HL-60 (cell line): Measurements from ENCODE around the gene SNORC.

Experiments
- GABPA ChIP-seq: IDR thresholded peaks from 2 replicates; pipeline ENCODE4 v1.6.1; 2012; ENCODE audit warnings: low read depth
- POLR2AphosphoS5 ChIP-seq: IDR thresholded peaks from 2 replicates; pipeline ENCODE4 v1.6.1; 2012; ENCODE audit warnings: low read depth
- SPI1 ChIP-seq: IDR thresholded peaks from 2 replicates; pipeline ENCODE4 v1.6.1; 2012; ENCODE audit warnings: low read depth, mild to moderate bottlenecking, borderline replicate concordance
- TF ChIP-seq, protein P1 (sequence below): IDR thresholded peaks from 2 replicates; pipeline ENCODE4 v1.6.1; 2012; ENCODE audit warnings: low read depth; ENCODE audit not compliant: insufficient replicate concordance
- TF ChIP-seq, protein P2 (sequence below): IDR thresholded peaks from one replicate; pipeline ENCODE4 v1.5.1; 2011; ENCODE audit warnings: low read length, control low read depth, inconsistent platforms; ENCODE audit not compliant: insufficient read depth

DNA sequence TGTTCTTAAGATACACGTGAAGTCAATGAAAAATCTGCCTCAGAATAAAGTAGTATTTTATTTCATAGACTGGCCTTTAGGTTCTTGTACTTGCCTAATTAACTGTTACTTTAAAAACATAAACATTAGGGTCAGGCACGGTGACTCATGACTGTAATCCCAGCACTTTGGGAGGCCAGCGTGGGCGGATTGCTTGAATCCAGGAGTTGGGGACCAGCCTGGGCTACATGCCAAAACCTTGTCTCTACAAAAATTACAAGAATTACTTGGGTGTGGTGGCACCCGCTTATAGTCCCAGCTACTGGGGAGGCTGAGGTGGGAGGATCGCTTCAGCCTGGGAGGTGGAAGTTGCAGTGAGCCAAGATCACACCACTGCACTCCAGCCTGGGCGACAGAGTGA lies 16.0 kb upstream of the SNORC start:
- TF ChIP-seq, protein P1, sequence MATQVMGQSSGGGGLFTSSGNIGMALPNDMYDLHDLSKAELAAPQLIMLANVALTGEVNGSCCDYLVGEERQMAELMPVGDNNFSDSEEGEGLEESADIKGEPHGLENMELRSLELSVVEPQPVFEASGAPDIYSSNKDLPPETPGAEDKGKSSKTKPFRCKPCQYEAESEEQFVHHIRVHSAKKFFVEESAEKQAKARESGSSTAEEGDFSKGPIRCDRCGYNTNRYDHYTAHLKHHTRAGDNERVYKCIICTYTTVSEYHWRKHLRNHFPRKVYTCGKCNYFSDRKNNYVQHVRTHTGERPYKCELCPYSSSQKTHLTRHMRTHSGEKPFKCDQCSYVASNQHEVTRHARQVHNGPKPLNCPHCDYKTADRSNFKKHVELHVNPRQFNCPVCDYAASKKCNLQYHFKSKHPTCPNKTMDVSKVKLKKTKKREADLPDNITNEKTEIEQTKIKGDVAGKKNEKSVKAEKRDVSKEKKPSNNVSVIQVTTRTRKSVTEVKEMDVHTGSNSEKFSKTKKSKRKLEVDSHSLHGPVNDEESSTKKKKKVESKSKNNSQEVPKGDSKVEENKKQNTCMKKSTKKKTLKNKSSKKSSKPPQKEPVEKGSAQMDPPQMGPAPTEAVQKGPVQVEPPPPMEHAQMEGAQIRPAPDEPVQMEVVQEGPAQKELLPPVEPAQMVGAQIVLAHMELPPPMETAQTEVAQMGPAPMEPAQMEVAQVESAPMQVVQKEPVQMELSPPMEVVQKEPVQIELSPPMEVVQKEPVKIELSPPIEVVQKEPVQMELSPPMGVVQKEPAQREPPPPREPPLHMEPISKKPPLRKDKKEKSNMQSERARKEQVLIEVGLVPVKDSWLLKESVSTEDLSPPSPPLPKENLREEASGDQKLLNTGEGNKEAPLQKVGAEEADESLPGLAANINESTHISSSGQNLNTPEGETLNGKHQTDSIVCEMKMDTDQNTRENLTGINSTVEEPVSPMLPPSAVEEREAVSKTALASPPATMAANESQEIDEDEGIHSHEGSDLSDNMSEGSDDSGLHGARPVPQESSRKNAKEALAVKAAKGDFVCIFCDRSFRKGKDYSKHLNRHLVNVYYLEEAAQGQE, result no peak
- TF ChIP-seq, protein P2, sequence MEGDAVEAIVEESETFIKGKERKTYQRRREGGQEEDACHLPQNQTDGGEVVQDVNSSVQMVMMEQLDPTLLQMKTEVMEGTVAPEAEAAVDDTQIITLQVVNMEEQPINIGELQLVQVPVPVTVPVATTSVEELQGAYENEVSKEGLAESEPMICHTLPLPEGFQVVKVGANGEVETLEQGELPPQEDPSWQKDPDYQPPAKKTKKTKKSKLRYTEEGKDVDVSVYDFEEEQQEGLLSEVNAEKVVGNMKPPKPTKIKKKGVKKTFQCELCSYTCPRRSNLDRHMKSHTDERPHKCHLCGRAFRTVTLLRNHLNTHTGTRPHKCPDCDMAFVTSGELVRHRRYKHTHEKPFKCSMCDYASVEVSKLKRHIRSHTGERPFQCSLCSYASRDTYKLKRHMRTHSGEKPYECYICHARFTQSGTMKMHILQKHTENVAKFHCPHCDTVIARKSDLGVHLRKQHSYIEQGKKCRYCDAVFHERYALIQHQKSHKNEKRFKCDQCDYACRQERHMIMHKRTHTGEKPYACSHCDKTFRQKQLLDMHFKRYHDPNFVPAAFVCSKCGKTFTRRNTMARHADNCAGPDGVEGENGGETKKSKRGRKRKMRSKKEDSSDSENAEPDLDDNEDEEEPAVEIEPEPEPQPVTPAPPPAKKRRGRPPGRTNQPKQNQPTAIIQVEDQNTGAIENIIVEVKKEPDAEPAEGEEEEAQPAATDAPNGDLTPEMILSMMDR, result no peak
- TF ChIP-seq POLR2AphosphoS5, result no peak
- TF ChIP-seq GABPA, result no peak
- no peak for TF ChIP-seq SPI1
